CD8-positive, alpha-beta memory T cell (primary cell): ENCODE measurements around the gene CTSA. TPM values are rescaled to one million over a fixed set of nuclear protein-coding genes. Genes with fewer than 3 reads are reported as not detected.

Source experiments
- CTCF ChIA-PET: fragments of 350-600 bp; sonication (Branson Sonifier 250); formaldehyde crosslinking; loops from one replicate; lab custom pipeline; 2021; ENCODE audit warnings: antibody characterized with exemption; lab: Charles Lee
- POLR2A ChIA-PET: fragments of 350-600 bp; sonication (Branson Sonifier 250); formaldehyde crosslinking; loops from one replicate; lab custom pipeline; 2021; ENCODE audit warnings: antibody characterized with exemption; lab: Charles Lee
- DNase-seq, 5 donors: peaks; one replicate each; pipeline versions ENCODE4 v3.0.0 to v3.0.0-alpha.2; 2020 to 2022; ENCODE audit warnings: mixed read lengths in 1 of 5
- H3K27ac ChIP-seq: one replicate; pipeline ENCODE4 v1.7.0; 2013; ENCODE audit warnings: low read depth, mild to moderate bottlenecking, low read length, moderate library complexity
- H3K27me3 ChIP-seq: 2 replicates; pipeline ENCODE4 v1.7.0; 2013; ENCODE audit warnings: low read length, mild to moderate bottlenecking; ENCODE audit not compliant: insufficient read depth, poor library complexity, severe bottlenecking
- H3K36me3 ChIP-seq: 2 replicates; pipeline ENCODE4 v1.7.0; 2013; ENCODE audit warnings: mild to moderate bottlenecking, low read length, moderate library complexity; ENCODE audit not compliant: insufficient read depth
- H3K4me1 ChIP-seq: 2 replicates; pipeline ENCODE4 v1.7.0; 2013; ENCODE audit warnings: mild to moderate bottlenecking, low read length, moderate library complexity; ENCODE audit not compliant: insufficient read depth
- H3K4me3 ChIP-seq: 2 replicates; pipeline ENCODE4 v1.7.0; 2013; ENCODE audit warnings: mild to moderate bottlenecking, low read length
- H3K9me3 ChIP-seq: 2 replicates; pipeline ENCODE4 v1.7.0; 2013; ENCODE audit warnings: mild to moderate bottlenecking, low read length
- H3K27ac Mint-ChIP-seq, 8 donors: one replicate each; pipeline ENCODE4 v1.8.0; 2020 to 2021; ENCODE audit warnings: mixed read lengths in 8 of 8, mild to moderate bottlenecking in 6 of 8, inconsistent platforms in 3 of 8, moderate library complexity in 3 of 8
- H3K27me3 Mint-ChIP-seq, 2 donors: one replicate each; pipeline ENCODE4 v1.8.0; 2020 to 2021; ENCODE audit warnings: mixed read lengths in 2 of 2, mild to moderate bottlenecking in 1 of 2, moderate library complexity in 1 of 2
- H3K36me3 Mint-ChIP-seq, 3 donors: one replicate each; pipeline ENCODE4 v1.8.0; 2020 to 2021; ENCODE audit warnings: mixed read lengths in 3 of 3, inconsistent platforms in 1 of 3, mild to moderate bottlenecking in 1 of 3
- H3K4me1 Mint-ChIP-seq, 3 donors: one replicate each; pipeline ENCODE4 v1.8.0; 2020 to 2021; ENCODE audit warnings: mixed read lengths in 3 of 3, inconsistent platforms in 1 of 3, mild to moderate bottlenecking in 1 of 3
- H3K4me3 Mint-ChIP-seq, 7 donors: one replicate each; pipeline ENCODE4 v1.8.0; 2020 to 2021; ENCODE audit warnings: mixed read lengths in 7 of 7, mild to moderate bottlenecking in 6 of 7, moderate library complexity in 4 of 7, inconsistent platforms in 2 of 7
- H3K9me3 Mint-ChIP-seq, 5 donors: one replicate each; pipeline ENCODE4 v1.8.0; 2020 to 2022; ENCODE audit warnings: mixed read lengths in 5 of 5, mild to moderate bottlenecking in 3 of 5, moderate library complexity in 2 of 5, inconsistent platforms in 1 of 5
- polyA plus RNA-seq: library from polyadenylated mRNA; unstranded; fragments of 300-500 nt; fragmentation: Illumina TruSeq; gene quantifications from one replicate; pipeline ENCODE4 v1.2.3, GENCODE V29; 2021
- total RNA-seq, 2 experiments: library from RNA; stranded (reverse); gene quantifications; one replicate each; pipeline ENCODE4 v1.2.3, GENCODE V29; 2021

The CTSA gene
- total and polyA plus RNA-seq, 3 experiments from 2014 or later, result 81.1 to 219 (median 82.1) TPM

DNA sequence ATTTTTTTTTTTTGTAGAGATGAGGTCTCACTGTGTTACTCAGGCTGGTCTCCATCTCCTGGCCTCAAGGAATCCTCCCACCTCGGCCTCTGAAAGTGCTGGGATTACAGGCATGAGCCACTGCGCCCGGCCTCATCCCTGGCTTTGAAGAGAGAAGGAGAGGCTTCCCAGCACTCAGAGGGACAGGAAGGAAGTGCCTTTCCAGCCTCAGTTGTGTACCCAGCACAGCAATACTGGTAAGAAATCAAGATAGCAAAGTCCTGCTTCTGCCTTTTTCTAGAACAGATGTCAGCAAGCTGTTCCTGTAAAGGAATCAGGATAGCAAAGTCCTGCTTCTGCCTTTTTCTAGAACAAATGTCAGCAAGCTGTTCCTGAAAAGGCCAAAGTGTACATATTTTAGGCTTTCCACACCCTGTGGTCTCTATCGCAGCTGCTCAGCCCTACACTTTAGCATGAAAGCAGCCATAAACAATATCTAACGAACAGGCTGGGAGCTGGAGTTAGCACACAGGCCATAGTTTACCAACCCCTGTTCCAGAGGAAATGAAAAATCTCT is 27.1 kb downstream of the CTSA start:
- Histone ChIP-seq H3K27ac (no peak overlapping the region), H3K4me3 (no peak overlapping the region), H3K27me3 (no peaks in the 10 kb centered on the region), H3K4me1 (no peaks in the 10 kb centered on the region), H3K9me3 (no peaks in the 10 kb centered on the region), H3K36me3 (no peaks in the 10 kb centered on the region)
- Mint-ChIP-seq H3K9me3 (no peaks in the 10 kb centered on the region), H3K4me1 (no peaks in the 10 kb centered on the region), H3K36me3 (peaks cover 0 to 3% (median 0%) of the 10 kb centered on the region in 3 donors), H3K4me3 (no peak overlapping the region), H3K27me3 (peaks cover 24 to 44% of the 10 kb centered on the region in 2 donors), H3K27ac (no peak overlapping the region)
- POLR2A ChIA-PET, result no interaction called here
- CTCF ChIA-PET, result interaction anchor here (1.3 kb wide), 1 partner anchor 15 kb away, joined by 5 read pairs; the partner anchor contains the start of gene PCIF1
- DNase-seq, result no peak

GRCh38 chr20:45918779-45919537 is 27.8 kb downstream of the CTSA start:
- Mint-ChIP-seq H3K9me3 (no peaks in the 10 kb centered on the region), H3K4me1 (no peaks in the 10 kb centered on the region), H3K27ac (no peak overlapping the region), H3K4me3 (no peak overlapping the region), H3K36me3 (peaks cover 0 to 3% (median 0%) of the 10 kb centered on the region in 3 donors), H3K27me3 (peaks cover 24 to 44% of the 10 kb centered on the region in 2 donors)
- CTCF ChIA-PET, result interaction anchor here (1.3 to 1.5 kb wide), 2 partner anchors 9 to 15 kb away, joined by 4 to 5 read pairs; partner anchors contain the start of gene PCIF1
- POLR2A ChIA-PET, result interaction anchor here (0.6 kb wide), 1 partner anchor 28 kb away, joined by 3 read pairs; the partner anchor contains the start of genes CTSA and NEURL2
- Histone ChIP-seq H3K4me1 (no peaks in the 10 kb centered on the region), H3K27ac (no peak overlapping the region), H3K27me3 (no peaks in the 10 kb centered on the region), H3K4me3 (no peak overlapping the region), H3K36me3 (no peaks in the 10 kb centered on the region), H3K9me3 (no peaks in the 10 kb centered on the region)
- DNase-seq, result no peak

GRCh38 chr20:45919542-45920399 is 28.6 kb downstream of the CTSA start:
- peaks cover 22 to 36% of the 10 kb centered on the region in 2 donors for H3K27me3 Mint-ChIP-seq
- no peak overlapping the region for H3K27ac ChIP-seq
- peaks cover 0 to 3% (median 0%) of the 10 kb centered on the region in 3 donors for H3K36me3 Mint-ChIP-seq
- ChIA-PET POLR2A (interaction anchor here (0.6 to 1.1 kb wide), 2 partner anchors 15 to 29 kb away, joined by 3 to 4 read pairs; partner anchors contain the start of genes CTSA, NEURL2 and PCIF1), CTCF (interaction anchor here (1.3 to 1.5 kb wide), 2 partner anchors 8 to 14 kb away, joined by 4 to 5 read pairs; partner anchors contain the start of gene PCIF1)
- H3K4me3 ChIP-seq, result no peak overlapping the region
- H3K27me3 ChIP-seq, result no peaks in the 10 kb centered on the region
- no peaks in the 10 kb centered on the region for H3K4me1 Mint-ChIP-seq
- no peaks in the 10 kb centered on the region for H3K9me3 Mint-ChIP-seq
- no peak for DNase-seq
- no peaks in the 10 kb centered on the region for H3K9me3 ChIP-seq
- no peak overlapping the region for H3K4me3 Mint-ChIP-seq
- no peaks in the 10 kb centered on the region for H3K4me1 ChIP-seq
- no peaks in the 10 kb centered on the region for H3K36me3 ChIP-seq
- peak overlapping the region in 1 of 8 donors; percentile 6 for H3K27ac Mint-ChIP-seq

DNA sequence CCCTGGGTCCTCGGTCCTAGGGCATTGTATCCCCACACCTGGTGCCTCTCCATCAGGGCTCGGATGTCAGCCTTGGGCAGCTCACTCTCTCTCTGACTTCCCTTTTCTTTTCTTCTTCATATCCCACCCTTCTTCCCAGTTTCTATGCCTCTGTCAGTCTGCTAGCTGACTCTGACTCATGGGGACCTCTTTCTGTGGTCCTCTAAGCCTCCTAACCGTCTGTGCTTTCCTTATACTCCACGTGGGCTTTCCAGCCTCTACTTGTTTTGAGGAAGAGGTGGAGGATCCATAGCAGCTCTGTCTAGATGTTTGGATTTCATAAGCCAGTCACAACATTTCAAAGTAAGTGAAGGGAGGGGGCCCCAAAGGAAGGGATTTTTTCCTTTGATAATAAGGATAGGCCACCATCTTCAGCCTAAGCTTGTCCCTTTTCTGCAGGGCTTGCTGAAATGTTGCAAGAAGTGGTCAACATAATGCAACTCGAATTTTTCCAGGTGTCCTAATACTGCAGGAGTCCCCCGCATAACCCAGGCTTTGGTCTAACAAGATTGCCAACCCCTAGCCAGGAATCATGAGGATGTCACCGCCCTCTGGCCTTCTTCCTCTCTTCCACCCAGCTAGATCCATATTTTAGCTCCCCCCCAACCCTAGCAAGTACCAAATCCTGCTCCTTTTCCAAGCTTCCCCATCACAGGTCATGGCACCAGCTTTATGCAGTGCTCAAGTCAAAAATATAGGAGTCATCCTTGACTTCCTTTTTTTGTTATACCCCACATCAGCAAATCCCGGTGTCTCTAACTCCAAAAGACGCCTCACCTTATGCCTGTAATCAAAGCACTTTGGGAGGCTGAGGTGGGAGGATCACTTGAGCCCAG is 29.6 kb downstream of the CTSA start:
- no peak overlapping the region for H3K4me3 Mint-ChIP-seq
- H3K4me1 ChIP-seq, result no peaks in the 10 kb centered on the region
- no peak overlapping the region for H3K4me3 ChIP-seq
- H3K27ac ChIP-seq, result no peak overlapping the region
- no peaks in the 10 kb centered on the region for H3K9me3 Mint-ChIP-seq
- DNase-seq, result no peak
- no peak overlapping the region for H3K27ac Mint-ChIP-seq
- no peaks in the 10 kb centered on the region for H3K4me1 Mint-ChIP-seq
- no peaks in the 10 kb centered on the region for H3K36me3 ChIP-seq
- peaks cover 0 to 3% (median 0%) of the 10 kb centered on the region in 3 donors for H3K36me3 Mint-ChIP-seq
- H3K27me3 Mint-ChIP-seq, result peaks cover 16 to 36% of the 10 kb centered on the region in 2 donors
- no peaks in the 10 kb centered on the region for H3K27me3 ChIP-seq
- ChIA-PET POLR2A (interaction anchor here (0.7 to 1.1 kb wide), 2 partner anchors 13 to 14 kb away, joined by 3 to 4 read pairs; partner anchors contain the start of gene PCIF1), CTCF (interaction anchor here (1.5 kb wide), 1 partner anchor 7 kb away, joined by 4 read pairs; no protein-coding TSS in a partner anchor)
- no peaks in the 10 kb centered on the region for H3K9me3 ChIP-seq

GRCh38 chr20:45921337-45922189 is 30.4 kb downstream of the CTSA start:
- ChIA-PET CTCF (interaction anchor here (0.9 to 1.0 kb wide), 2 partner anchors 9 to 13 kb away, joined by 3 to 4 read pairs; partner anchors contain the start of genes PCIF1 and PLTP), POLR2A (interaction anchor here (0.7 to 3.2 kb wide), 2 partner anchors 12 to 13 kb away, joined by 3 to 11 read pairs; partner anchors contain the start of gene PCIF1)
- H3K27ac Mint-ChIP-seq, result peak overlapping the region in 1 of 8 donors; percentile 33
- H3K4me1 ChIP-seq, result no peaks in the 10 kb centered on the region
- H3K27me3 ChIP-seq, result no peaks in the 10 kb centered on the region
- no peak overlapping the region for H3K4me3 Mint-ChIP-seq
- H3K9me3 ChIP-seq, result no peaks in the 10 kb centered on the region
- H3K9me3 Mint-ChIP-seq, result no peaks in the 10 kb centered on the region
- H3K36me3 Mint-ChIP-seq, result peaks cover 0 to 3% (median 0%) of the 10 kb centered on the region in 3 donors
- H3K27me3 Mint-ChIP-seq, result peaks cover 10 to 29% of the 10 kb centered on the region in 2 donors
- no peak overlapping the region for H3K27ac ChIP-seq
- DNase-seq, result no peak
- no peaks in the 10 kb centered on the region for H3K4me1 Mint-ChIP-seq
- no peaks in the 10 kb centered on the region for H3K36me3 ChIP-seq
- H3K4me3 ChIP-seq, result no peak overlapping the region

DNA sequence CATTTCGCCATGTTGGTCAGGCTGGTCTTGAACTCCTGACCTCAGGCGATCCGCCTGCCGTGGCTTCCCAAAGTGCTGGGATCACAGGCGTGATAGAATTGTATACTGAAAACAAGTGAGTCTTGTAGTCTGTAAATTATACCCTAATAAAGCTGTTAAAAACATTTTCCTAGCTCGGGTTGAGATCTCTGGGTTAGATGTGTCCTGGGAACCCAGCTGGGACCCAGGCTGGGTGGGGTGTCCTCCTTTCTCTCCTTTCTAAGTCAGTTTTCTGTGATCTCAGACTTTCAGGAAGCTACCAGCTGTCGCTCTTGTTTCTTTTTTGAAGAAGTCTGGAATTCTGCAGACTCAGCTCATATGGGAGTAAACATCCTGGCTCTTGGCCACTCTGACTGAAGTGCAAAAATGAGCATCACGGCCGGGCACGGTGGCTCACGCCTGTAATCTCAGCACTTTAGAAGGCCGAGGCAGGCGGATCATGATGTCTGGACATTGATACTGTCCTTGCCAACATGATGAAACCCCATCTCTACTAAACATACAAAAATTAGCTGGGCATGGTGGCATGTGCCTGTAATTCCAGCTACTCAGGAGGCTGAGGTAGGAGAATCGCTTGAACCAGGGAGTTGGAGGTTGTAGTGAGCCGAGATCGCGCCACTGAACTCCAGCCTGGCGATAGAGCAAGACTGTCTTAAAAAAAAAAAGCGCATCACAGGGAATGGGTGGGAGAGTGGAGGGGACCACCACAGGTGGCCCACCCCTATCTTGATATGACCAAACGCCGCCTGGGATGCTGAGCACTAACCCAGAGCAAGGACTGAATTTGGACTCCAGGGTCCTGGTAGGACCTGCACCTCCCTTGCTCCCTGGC is 33.5 kb downstream of the CTSA start:
- H3K4me1 Mint-ChIP-seq, result peaks cover 0 to 8% (median 0%) of the 10 kb centered on the region in 3 donors

More for the DNA sequence above, 33.5 kb downstream of the CTSA start:
- Mint-ChIP-seq H3K27ac (no peak overlapping the region), H3K9me3 (no peaks in the 10 kb centered on the region), H3K36me3 (peaks cover 0 to 3% (median 0%) of the 10 kb centered on the region in 3 donors), H3K27me3 (peaks cover 10 to 17% of the 10 kb centered on the region in 2 donors), H3K4me3 (no peak overlapping the region)
- no peak overlapping the region for H3K4me3 ChIP-seq
- no peaks in the 10 kb centered on the region for H3K4me1 ChIP-seq
- DNase-seq, result no peak
- no peaks in the 10 kb centered on the region for H3K36me3 ChIP-seq
- no peaks in the 10 kb centered on the region for H3K27me3 ChIP-seq
- CTCF ChIA-PET, result interaction anchor here (1.2 to 1.7 kb wide), 3 partner anchors 34 to 89 kb away, joined by 3 to 5 read pairs (median 3); no protein-coding TSS in a partner anchor
- POLR2A ChIA-PET, result interaction anchor here (3.2 kb wide), 1 partner anchor 10 kb away, joined by 11 read pairs; the partner anchor contains the start of gene PCIF1
- H3K27ac ChIP-seq, result no peak overlapping the region
- no peaks in the 10 kb centered on the region for H3K9me3 ChIP-seq
